Upper lobe of left lung (tissue), 4 donors: ENCODE measurements around the gene ART1.
"Not testable (repeated sequence)": the region's sequence is repeated elsewhere in the genome, so short reads cannot be mapped to it uniquely, and the experiment has no call there.

ENCODE experiments used
- CTCF ChIP-seq, 6 experiments: fragments of 450-650 bp in 4 of 6; fragments of 200-600 bp in 2 of 6; sonication (generic) in 2 of 6; IDR thresholded peaks; one replicate each; pipeline ENCODE4 v1.5.1; 2016 to 2019; ENCODE audit warnings: antibody characterized with exemption in 6 of 6
- POLR2AphosphoS5 ChIP-seq, 2 donors: sonication (generic); formaldehyde crosslinking; IDR thresholded peaks; one replicate each; pipeline ENCODE4 v1.5.1; 2017; ENCODE audit warnings: antibody characterized with exemption in 2 of 2

GRCh38 chr11:3597743-3598142 lies 47.2 kb upstream of the ART1 start:
- not testable (repeated sequence) for TF ChIP-seq CTCF, POLR2AphosphoS5 (IDR thresholded peaks at IDR 0.05)
